Measurements from ENCODE around the gene SH3PXD2A. TPM values are rescaled to one million over a fixed set of nuclear protein-coding genes. Genes with fewer than 3 reads are reported as not detected.

The SH3PXD2A gene
- total and polyA plus RNA-seq, 2 donors (not counting 1 experiment from before 2014, with no cell fraction given) = 3.2 to 33.5 TPM

- TF ChIP-seq CTCF (IDR thresholded peaks at IDR 0.05) (no peak), EZH2 (IDR thresholded peaks at IDR 0.05; ENCODE audit: borderline replicate concordance, insufficient read depth, low read depth, low read length, poor library complexity, severe bottlenecking) (no peak)
- peaks cover 0 to 5% (median 0%) of the 10 kb centered on the region in 3 donors for H3K9me3 ChIP-seq (ENCODE audit: control extremely low read depth in 1 of 3, control insufficient read depth in 2 of 3, insufficient read depth in 1 of 3, low read length in 2 of 3)
- WGBS (ENCODE audit: insufficient coverage) = 91% methylated on average over 10 of the region's 13 CpGs
- ChIA-PET POLR2A (no interaction called here), CTCF (no interaction called here)
- Mint-ChIP-seq H3K9me3 (ENCODE audit: insufficient read depth) (no peaks in the 10 kb centered on the region), H3K27ac (no peak overlapping the region), H3K4me1 (no peaks in the 10 kb centered on the region), H3K4me3 (no peak overlapping the region), H3K27me3 (peaks cover 8% of the 10 kb centered on the region)
- H3K9ac ChIP-seq (ENCODE audit: low read length) = no peak overlapping the region
- H3K27ac ChIP-seq (ENCODE audit: low read length in 2 of 2) = no peak overlapping the region
- DNase-seq (no peak), ATAC-seq (ENCODE audit: low read depth) (no peak)
- H3K79me2 ChIP-seq (ENCODE audit: control insufficient read depth, insufficient read depth, low read length) = no peaks in the 10 kb centered on the region
- intact Hi-C loops (cut with micrococcal nuclease) = no loop called here
- peaks cover 0 to 2% (median 0%) of the 10 kb centered on the region in 4 experiments for H3K27me3 ChIP-seq (replicated peaks in 1 of 4; ENCODE audit: control extremely low read depth in 1 of 4, control insufficient read depth in 3 of 4, insufficient read depth in 4 of 4, low read length in 3 of 4)
- H3K4me3 ChIP-seq (ENCODE audit: control extremely low read depth in 1 of 5, extremely low read depth in 1 of 5, insufficient read depth in 1 of 5, low read depth in 2 of 5, low read length in 4 of 5) = no peak overlapping the region
- no peaks in the 10 kb centered on the region for H3K4me1 ChIP-seq (ENCODE audit: control insufficient read depth in 2 of 2, insufficient read depth in 2 of 2, low read length in 2 of 2)
- H2AFZ ChIP-seq (ENCODE audit: insufficient read depth, low read depth, low read length, poor library complexity, severe bottlenecking) = no peak overlapping the region
- H3K4me2 ChIP-seq (replicated peaks; ENCODE audit: low read depth, low read length, poor library complexity, severe bottlenecking) = no peak overlapping the region
- no peaks in the 10 kb centered on the region for H4K20me1 ChIP-seq (ENCODE audit: control insufficient read depth, insufficient read depth, low read length, poor library complexity, severe bottlenecking)
- H3K36me3 ChIP-seq (replicated peaks in 1 of 2; ENCODE audit: control extremely low read depth in 1 of 2, control insufficient read depth in 1 of 2, extremely low read depth in 1 of 2, insufficient read depth in 2 of 2, low read length in 1 of 2) = no peaks in the 10 kb centered on the region
Measured at GRCh38 chr10:103739039-103739764, 116.2 kb downstream of the SH3PXD2A start.

DNA sequence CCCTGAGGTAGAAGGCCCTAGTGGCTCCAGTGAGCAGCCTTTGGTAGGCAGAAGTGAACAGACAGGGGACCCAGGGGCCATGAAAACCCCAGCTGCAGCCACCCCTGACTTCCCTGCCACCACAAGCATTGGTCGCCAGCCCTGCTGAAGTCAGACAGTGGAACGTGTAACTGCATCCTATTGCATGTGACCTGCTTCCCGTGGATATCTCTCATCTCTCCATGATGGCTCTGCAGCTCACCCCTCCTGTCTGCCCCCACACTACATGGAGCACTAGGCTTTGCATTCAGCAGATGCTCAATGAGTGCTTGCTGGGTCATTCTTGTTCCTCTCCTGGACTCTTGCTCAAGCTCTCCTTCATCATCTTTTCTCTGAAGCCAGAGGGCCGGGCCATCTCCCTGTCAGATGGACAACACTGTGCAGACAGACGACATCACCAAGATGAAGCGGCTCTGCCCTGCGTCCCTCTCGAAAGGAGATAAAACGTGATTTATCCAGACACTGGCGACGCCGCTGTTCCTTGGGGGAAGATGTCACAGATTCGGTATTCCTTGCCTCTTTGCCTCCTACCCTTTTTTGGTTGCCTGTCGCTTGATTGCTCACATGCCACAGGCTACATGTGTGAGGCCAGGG, 117.5 kb downstream of the SH3PXD2A start:
- Histone ChIP-seq H3K9ac (ENCODE audit: low read length) (no peak overlapping the region), H2AFZ (ENCODE audit: insufficient read depth, low read depth, low read length, poor library complexity, severe bottlenecking) (no peak overlapping the region), H3K4me1 (ENCODE audit: control insufficient read depth in 2 of 2, insufficient read depth in 2 of 2, low read length in 2 of 2) (no peaks in the 10 kb centered on the region), H3K27ac (ENCODE audit: low read length in 2 of 2) (no peak overlapping the region), H4K20me1 (ENCODE audit: control insufficient read depth, insufficient read depth, low read length, poor library complexity, severe bottlenecking) (no peaks in the 10 kb centered on the region), H3K4me2 (replicated peaks; ENCODE audit: low read depth, low read length, poor library complexity, severe bottlenecking) (no peak overlapping the region), H3K27me3 (replicated peaks in 1 of 4; ENCODE audit: control extremely low read depth in 1 of 4, control insufficient read depth in 3 of 4, insufficient read depth in 4 of 4, low read length in 3 of 4) (peaks cover 0 to 2% (median 0%) of the 10 kb centered on the region in 4 experiments), H3K36me3 (replicated peaks in 1 of 2; ENCODE audit: control extremely low read depth in 1 of 2, control insufficient read depth in 1 of 2, extremely low read depth in 1 of 2, insufficient read depth in 2 of 2, low read length in 1 of 2) (no peaks in the 10 kb centered on the region), H3K9me3 (ENCODE audit: control extremely low read depth in 1 of 3, control insufficient read depth in 2 of 3, insufficient read depth in 1 of 3, low read length in 2 of 3) (peaks cover 0 to 5% (median 0%) of the 10 kb centered on the region in 3 donors), H3K4me3 (ENCODE audit: control extremely low read depth in 1 of 5, extremely low read depth in 1 of 5, insufficient read depth in 1 of 5, low read depth in 2 of 5, low read length in 4 of 5) (no peak overlapping the region), H3K79me2 (ENCODE audit: control insufficient read depth, insufficient read depth, low read length) (no peaks in the 10 kb centered on the region)
- intact Hi-C loops (cut with micrococcal nuclease) = no loop called here
- H3K9me3 Mint-ChIP-seq (ENCODE audit: insufficient read depth) = no peaks in the 10 kb centered on the region
- DNase-seq (no peak), ATAC-seq (ENCODE audit: low read depth) (no peak)
- no peak overlapping the region for H3K27ac Mint-ChIP-seq
- H3K4me1 Mint-ChIP-seq = no peaks in the 10 kb centered on the region
- 89% methylated on average over 13 of the region's 14 CpGs for WGBS (ENCODE audit: insufficient coverage)
- no peak for TF ChIP-seq CTCF (IDR thresholded peaks at IDR 0.05)
- TF ChIP-seq EZH2 (IDR thresholded peaks at IDR 0.05; ENCODE audit: borderline replicate concordance, insufficient read depth, low read depth, low read length, poor library complexity, severe bottlenecking) = no peak
- peaks cover 12% of the 10 kb centered on the region for H3K27me3 Mint-ChIP-seq
- H3K4me3 Mint-ChIP-seq = no peak overlapping the region
- ChIA-PET POLR2A (interaction anchor here (0.6 kb wide), 1 partner anchor 15 kb away, joined by 7 read pairs; no protein-coding TSS in a partner anchor), CTCF (no interaction called here)
